HG03066 (cell line): Measurements from ENCODE around the gene MTIF3.
"Not testable (repeated sequence)": the region's sequence is repeated elsewhere in the genome, so short reads cannot be mapped to it uniquely, and the experiment has no call there.

ENCODE experiments used
- ATAC-seq: cut with Tn5 transposase; IDR thresholded peaks from one replicate; pipeline ENCODE4 v1.9.1; 2021; ENCODE audit warnings: low read depth; ENCODE audit not compliant: unreplicated experiment

Gene MTIF3

GRCh38 chr13:27421101-27421871 is 29.1 kb downstream of the MTIF3 start:
- no peak for ATAC-seq

GRCh38 chr13:27419328-27419727 is 31.0 kb downstream of the MTIF3 start:
- ATAC-seq: no peak

- ATAC-seq: no peak
Measured at GRCh38 chr13:27415116-27415515, 35.2 kb downstream of the MTIF3 start.

GRCh38 chr13:27411341-27411740 is 39.0 kb downstream of the MTIF3 start:
- ATAC-seq: no peak

- no peak for ATAC-seq
Measured at GRCh38 chr13:27409013-27409412, 41.4 kb downstream of the MTIF3 start.

GRCh38 chr13:27408074-27408473 is 42.3 kb downstream of the MTIF3 start:
- no peak for ATAC-seq

GRCh38 chr13:27406178-27406939 is 44.0 kb downstream of the MTIF3 start:
- no peak for ATAC-seq

GRCh38 chr13:27405546-27406134 is 44.7 kb downstream of the MTIF3 start:
- no peak for ATAC-seq

GRCh38 chr13:27404680-27405079 is 45.7 kb downstream of the MTIF3 start:
- ATAC-seq: no peak

- ATAC-seq: no peak
Measured at GRCh38 chr13:27403727-27404385, 46.5 kb downstream of the MTIF3 start.

GRCh38 chr13:27403203-27403678 is 47.1 kb downstream of the MTIF3 start:
- ATAC-seq: no peak

GRCh38 chr13:27401210-27401609 is 49.2 kb downstream of the MTIF3 start:
- no peak for ATAC-seq

- not testable (repeated sequence) for ATAC-seq
Measured at GRCh38 chr13:27400405-27400804, 50.0 kb downstream of the MTIF3 start.

- ATAC-seq: no peak
Measured at GRCh38 chr13:27398360-27398759, 52.0 kb downstream of the MTIF3 start.

- ATAC-seq: no peak
Measured at GRCh38 chr13:27396252-27396846, 54.0 kb downstream of the MTIF3 start.

- ATAC-seq: no peak
Measured at GRCh38 chr13:27395007-27395510, 55.3 kb downstream of the MTIF3 start.

GRCh38 chr13:27393101-27393500 is 57.3 kb downstream of the MTIF3 start:
- ATAC-seq: no peak

GRCh38 chr13:27391471-27391870 is 58.9 kb downstream of the MTIF3 start:
- no peak for ATAC-seq

GRCh38 chr13:27389891-27390290 is 60.5 kb downstream of the MTIF3 start:
- ATAC-seq: no peak

GRCh38 chr13:27388241-27388640 is 62.1 kb downstream of the MTIF3 start:
- ATAC-seq: no peak
